PC-3 (cell line): ENCODE data around the gene ETV6.

Experiments used
- EZH2 ChIP-seq: fragments of 300-600 bp; sonication (generic); IDR thresholded peaks from one replicate; pipeline ENCODE4 v1.6.1; 2017; ENCODE audit warnings: antibody characterized with exemption, mild to moderate bottlenecking, low read length; ENCODE audit not compliant: unreplicated experiment
- EZH2phosphoT487 ChIP-seq: fragments of 300-600 bp; sonication (generic); IDR thresholded peaks from 2 replicates; pipeline ENCODE4 v1.6.1; 2018; ENCODE audit warnings: mild to moderate bottlenecking, antibody characterized with exemption, low read length, borderline replicate concordance
- TF ChIP-seq, protein P1 (sequence below): fragments of 300-600 bp; sonication (generic); conservative IDR thresholded peaks from 2 replicates; pipeline ENCODE4 v1.5.1; 2017; ENCODE audit warnings: antibody characterized with exemption, low read depth, mild to moderate bottlenecking, low read length

DNA sequence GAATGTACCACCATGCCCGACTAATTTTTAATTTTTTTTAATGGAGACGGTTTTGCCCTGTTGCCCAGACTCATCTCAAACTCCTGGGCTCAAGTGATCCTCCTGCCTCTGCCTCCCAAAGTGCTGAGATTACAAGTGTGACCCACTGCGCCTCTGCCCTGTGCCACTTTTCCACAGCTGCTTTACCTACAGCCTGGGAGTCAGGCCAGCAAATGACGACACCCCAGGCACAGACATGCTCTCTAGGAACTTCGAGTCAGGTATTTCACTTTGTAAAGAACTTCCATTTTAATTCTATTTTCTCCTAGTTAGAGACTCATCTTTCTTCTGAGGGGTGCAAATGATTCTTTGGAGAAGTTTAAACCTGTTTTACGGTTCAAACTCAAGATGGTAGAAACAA lies 89.0 kb downstream of the ETV6 start:
- TF ChIP-seq, protein P1, sequence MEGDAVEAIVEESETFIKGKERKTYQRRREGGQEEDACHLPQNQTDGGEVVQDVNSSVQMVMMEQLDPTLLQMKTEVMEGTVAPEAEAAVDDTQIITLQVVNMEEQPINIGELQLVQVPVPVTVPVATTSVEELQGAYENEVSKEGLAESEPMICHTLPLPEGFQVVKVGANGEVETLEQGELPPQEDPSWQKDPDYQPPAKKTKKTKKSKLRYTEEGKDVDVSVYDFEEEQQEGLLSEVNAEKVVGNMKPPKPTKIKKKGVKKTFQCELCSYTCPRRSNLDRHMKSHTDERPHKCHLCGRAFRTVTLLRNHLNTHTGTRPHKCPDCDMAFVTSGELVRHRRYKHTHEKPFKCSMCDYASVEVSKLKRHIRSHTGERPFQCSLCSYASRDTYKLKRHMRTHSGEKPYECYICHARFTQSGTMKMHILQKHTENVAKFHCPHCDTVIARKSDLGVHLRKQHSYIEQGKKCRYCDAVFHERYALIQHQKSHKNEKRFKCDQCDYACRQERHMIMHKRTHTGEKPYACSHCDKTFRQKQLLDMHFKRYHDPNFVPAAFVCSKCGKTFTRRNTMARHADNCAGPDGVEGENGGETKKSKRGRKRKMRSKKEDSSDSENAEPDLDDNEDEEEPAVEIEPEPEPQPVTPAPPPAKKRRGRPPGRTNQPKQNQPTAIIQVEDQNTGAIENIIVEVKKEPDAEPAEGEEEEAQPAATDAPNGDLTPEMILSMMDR, result no peak
- TF ChIP-seq EZH2, result no peak
- no peak for TF ChIP-seq EZH2phosphoT487
